Daoy (cell line): Measurements from ENCODE around the gene GPR107. TPM values are rescaled to one million over a fixed set of nuclear protein-coding genes. Genes with fewer than 3 reads are reported as not detected.
A peak's percentile ranks its signal among the peaks of the same experiment; 100 is the strongest.

Source experiments
- DNase-seq: peaks from one replicate; pipeline ENCODE4 v3.0.0-alpha.2; 2015; ENCODE audit warnings: low read depth
- total RNA-seq: library from RNA; depleted of rRNA; stranded (reverse); fragments of >200 nt; shearing (Covaris generic); gene quantifications from 2 replicates; pipeline ENCODE4 v1.2.3, GENCODE V29; 2014

Gene GPR107
- total RNA-seq, 1 experiment from 2014 or later: 19.9 TPM

GRCh38 chr9:130159915-130160670, 106.4 kb downstream of the GPR107 start:
- no peak for DNase-seq

GRCh38 chr9:130160862-130161470, 107.3 kb downstream of the GPR107 start:
- no peak for DNase-seq

DNA sequence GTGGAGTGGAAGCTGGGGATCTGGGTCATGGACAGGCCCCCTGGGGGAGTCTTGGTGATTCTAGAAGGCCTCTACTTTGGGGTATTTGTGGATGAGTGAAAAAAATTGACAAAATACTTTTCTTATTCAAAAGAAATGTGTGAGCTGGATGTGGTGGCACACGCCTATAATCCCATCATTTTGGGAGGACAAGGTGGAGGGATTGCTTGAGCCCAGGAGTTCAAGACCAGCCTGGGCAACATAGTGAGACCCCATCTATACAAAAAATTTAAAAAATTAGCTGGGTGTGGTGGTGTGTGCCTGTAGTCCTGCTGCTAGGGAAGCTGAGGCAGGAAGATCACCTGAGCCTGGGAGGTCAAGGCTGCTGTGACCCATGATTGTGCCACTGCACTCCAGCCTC, 111.9 kb downstream of the GPR107 start:
- no peak for DNase-seq

- DNase-seq: no peak
These were observed 112.7 kb downstream of the GPR107 start for GRCh38 chr9:130166399-130166798.

DNA sequence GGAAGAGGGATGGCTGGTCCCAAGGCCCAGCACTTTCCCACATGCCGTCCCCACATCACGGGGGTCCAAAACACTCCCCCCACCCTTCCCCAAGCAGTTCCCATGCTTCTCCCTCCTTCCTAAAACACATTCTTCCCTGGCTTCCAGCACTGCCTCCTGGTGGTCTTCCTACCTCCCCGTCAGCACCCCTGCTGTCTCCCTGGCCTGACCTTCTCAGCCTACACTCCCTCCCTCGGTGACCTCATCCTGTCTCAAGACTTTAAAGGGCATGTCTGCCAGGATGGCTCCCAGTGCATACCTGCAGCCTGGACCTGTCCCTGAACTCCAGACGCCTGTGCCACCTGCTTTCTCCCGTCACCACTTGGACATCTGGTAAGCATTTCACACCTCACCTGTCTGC, 114.2 kb downstream of the GPR107 start:
- peak; percentile 36 for DNase-seq

- DNase-seq: no peak
These were observed 117.8 kb downstream of the GPR107 start for GRCh38 chr9:130171226-130172148.

GRCh38 chr9:130172161-130172857, 118.6 kb downstream of the GPR107 start, which contains the start of gene NCS1:
TSS of gene NCS1 (plus strand) at chr9:130172404. CDS start at chr9:130172664, 260 bp downstream.
- peak; percentile 89 for DNase-seq

DNA sequence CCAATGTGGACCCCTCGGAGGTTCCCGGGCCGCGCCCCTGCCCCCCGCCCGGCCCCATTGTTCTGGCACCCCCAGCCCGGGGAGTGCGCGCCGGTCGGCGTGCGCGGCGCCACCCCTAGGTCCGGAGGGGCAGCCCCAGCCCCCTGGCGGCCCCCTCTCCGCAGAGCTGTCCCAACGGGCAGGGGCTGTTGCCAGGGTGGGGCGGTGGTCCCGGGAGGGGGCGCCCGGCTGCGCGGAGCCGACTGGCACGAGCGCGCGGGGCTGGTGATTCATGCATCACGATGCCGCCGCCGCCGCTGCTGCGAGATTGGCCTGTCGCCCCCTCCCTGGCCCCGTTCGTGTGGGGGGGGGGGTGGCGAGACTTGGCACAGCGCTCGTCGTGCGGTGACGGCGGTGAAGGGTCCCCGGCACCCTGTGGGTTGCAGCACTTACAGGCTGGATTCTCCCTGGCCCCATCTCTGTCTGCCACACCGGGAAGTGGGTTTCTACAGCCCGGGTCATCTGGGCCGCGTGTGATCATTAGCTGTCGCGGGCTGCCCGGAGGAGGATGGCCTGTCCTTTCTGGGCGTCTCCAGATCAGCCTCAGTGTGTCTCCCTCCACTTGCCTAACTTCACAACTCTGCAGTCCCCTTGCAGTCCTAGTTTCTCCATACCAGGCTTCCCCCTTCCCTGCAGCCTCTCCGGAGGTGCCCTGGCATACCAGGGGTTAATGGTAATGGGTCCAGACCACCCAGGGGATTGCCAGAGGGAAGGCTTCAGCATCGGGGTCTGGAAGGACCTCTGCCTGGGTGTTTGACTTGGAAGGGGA, 119.4 kb downstream of the GPR107 start:
- DNase-seq: peak; percentile 54

- peak; percentile 18 for DNase-seq
These were observed 119.9 kb downstream of the GPR107 start for GRCh38 chr9:130173666-130173983.

GRCh38 chr9:130174025-130174424, 120.3 kb downstream of the GPR107 start:
- peak; percentile 7 for DNase-seq

DNA sequence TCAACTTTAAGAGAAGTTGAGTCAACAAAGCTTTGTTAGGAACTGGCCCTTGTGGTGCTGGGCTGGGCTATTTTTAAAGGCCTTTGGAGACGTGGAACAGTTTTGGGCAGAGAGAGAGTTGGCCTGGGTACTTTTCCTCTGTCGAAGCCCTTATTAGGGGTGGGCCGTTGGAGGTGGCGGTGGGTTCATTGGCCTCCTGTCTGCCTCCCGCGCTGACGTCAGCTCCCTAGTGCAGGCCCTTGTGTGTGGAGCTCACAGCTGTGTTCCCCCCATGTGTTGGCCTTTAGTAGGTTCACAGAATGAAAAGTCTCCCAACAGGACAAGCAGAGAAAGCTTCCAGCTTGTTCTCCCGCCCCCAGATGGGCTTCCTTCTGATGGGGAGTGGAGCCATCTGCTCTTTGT, 121.2 kb downstream of the GPR107 start:
- peak; percentile 3 for DNase-seq

GRCh38 chr9:130175355-130175754, 121.6 kb downstream of the GPR107 start:
- DNase-seq: peak; percentile 1

DNA sequence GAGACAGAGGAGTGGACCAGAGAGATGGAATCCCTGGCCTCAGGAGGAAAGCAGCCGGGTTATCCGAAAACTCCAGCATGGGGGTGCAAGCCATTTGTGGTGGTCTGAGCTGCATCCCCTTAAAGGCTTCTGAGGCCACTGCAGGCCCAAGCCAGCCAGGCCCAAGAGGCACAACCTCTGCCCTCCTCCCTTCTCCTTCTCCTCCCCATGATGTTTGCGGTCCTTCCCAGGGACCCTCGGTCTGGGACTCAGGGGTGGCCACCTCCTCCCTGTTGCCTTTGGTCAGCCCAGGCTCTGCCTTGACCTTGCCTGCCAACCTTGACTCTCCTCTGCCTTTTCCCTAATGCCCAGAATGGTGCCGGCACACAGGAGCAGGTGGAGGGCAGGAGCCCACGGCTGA, 123.1 kb downstream of the GPR107 start:
- no peak for DNase-seq

DNA sequence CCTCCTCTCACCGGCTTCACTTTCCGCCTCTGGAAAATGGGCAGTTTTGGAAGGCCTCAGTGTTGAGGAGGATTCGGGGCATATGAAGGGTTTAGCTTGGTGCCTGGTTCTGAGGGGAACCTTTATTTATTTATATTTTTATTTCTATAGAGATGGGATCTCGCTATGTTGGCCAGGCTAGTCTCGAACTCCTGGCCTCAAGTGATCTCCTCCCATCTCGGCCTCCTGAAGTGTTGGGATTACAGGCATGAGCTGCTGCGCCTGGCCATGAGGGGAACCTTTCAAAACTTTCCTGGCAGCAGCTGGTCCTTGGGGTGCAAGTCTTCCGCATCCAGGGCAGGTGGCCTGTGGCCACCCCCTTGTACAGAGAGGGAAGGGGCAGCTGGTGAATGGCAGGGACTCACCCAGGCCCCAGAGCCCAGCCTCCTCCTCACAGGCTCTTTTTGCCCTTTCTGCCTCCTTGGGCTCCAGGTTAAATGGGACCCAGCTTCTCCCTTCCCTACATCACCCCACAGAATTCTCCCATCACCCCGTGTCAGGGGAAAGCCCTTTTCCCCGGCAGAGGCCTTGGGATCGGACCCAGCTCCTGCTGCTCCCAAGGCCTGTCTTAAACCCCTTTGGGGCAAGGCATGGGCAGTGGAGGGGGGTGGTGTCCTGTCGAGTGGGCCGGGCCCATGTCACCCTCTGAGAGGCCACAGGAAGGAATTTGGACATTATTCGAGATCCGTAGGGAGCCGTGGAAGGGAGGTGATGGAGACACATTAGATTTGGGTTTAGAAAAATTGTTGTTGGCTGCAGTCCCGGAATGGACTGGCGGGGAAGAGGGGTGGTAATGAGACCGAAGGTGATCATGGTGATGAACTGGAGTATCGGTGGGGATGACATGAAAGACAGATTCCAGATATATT, 124.4 kb downstream of the GPR107 start:
- DNase-seq: no peak

GRCh38 chr9:130179331-130179907, 125.7 kb downstream of the GPR107 start:
- DNase-seq: no peak

DNA sequence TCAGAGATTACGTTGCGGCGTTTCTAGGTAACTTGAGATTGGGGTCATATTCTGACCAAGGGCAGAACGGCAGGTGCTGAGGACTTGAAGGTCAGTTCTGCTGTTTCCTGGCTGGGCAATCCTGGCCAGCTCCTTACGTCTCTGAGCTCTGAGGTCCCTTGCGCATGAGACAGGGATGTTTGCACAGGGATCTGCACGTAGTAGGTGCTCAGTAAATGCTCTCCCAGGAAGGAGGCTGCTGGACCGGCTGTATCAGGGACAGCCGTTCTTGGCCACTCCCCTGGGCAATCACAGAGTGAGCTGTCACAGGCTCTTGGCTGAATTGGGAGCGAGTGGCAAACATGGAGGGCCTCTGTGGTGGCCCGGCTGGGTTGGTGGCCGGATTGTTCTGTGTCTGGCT, 126.8 kb downstream of the GPR107 start:
- DNase-seq: no peak

GRCh38 chr9:130181678-130182380, 128.1 kb downstream of the GPR107 start:
- no peak for DNase-seq

DNA sequence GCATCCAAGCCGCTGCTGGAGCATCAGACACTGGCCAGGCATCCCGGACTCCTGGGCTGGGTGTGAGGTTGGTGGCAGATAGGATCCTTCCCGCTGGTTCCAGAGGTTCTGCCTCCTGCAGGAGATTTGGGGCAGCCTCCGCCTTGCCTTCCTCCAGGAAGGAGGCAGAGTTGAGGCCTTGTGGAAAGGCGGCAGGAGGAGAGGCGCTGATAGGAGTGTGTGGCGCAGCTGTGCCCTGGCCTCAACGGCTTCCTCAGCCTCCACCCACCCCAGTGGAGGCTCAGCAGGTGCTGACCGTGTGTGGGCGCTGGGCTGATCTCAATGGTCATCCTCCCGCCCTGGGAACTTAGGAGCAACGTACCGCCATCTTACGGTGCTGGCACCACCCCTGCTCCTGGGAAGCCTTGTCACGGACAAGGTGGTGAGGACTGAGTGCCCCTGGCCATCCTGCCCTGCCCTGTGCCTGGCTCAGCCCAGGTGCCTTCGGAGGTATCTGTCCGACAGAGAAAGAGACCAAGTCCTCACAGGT, 128.7 kb downstream of the GPR107 start:
- no peak for DNase-seq
